Neural cell (in vitro differentiated cells): ENCODE results near the gene TRIM32. TPM values are rescaled to one million over a fixed set of nuclear protein-coding genes. Genes with fewer than 3 reads are reported as not detected.

ENCODE experiments used
- H2AFZ ChIP-seq: fragments of 200-600, 300-800 bp; sonication (generic), shearing (Covaris generic); 2 replicates; pipeline ENCODE4 v1.6.0; 2014; ENCODE audit warnings: low read depth, mild to moderate bottlenecking, antibody characterized with exemption, low read length, moderate library complexity
- H3F3A ChIP-seq: fragments of 200-600 bp; shearing (Covaris generic); 2 replicates; pipeline ENCODE4 v1.6.1; 2016; ENCODE audit warnings: mild to moderate bottlenecking, moderate library complexity, mixed read lengths, antibody characterized with exemption, low read length; ENCODE audit not compliant: insufficient read depth, poor library complexity, severe bottlenecking
- H3K27ac ChIP-seq: fragments of 200-600, 300-800 bp; sonication (generic), shearing (Covaris generic); 2 replicates; pipeline ENCODE4 v1.5.1; 2014; ENCODE audit warnings: mild to moderate bottlenecking, low read length, moderate library complexity
- H3K27me3 ChIP-seq: fragments of 300-800, 200-600 bp; sonication (generic), shearing (Covaris generic); 2 replicates; pipeline ENCODE4 v1.6.0; 2014; ENCODE audit warnings: mild to moderate bottlenecking, low read depth, low read length, moderate library complexity; ENCODE audit not compliant: insufficient read depth
- H3K36me3 ChIP-seq: fragments of 300-800, 200-600 bp; sonication (generic), shearing (Covaris generic); 2 replicates; pipeline ENCODE4 v1.5.1; 2014; ENCODE audit warnings: mild to moderate bottlenecking, antibody characterized with exemption, low read length, moderate library complexity; ENCODE audit not compliant: insufficient read depth
- H3K4me2 ChIP-seq: fragments of 300-800, 200-600 bp; sonication (generic), shearing (Covaris generic); 2 replicates; pipeline ENCODE4 v1.6.0; 2014; ENCODE audit warnings: mild to moderate bottlenecking, low read length
- H3K4me3 ChIP-seq: fragments of 300-800, 200-600 bp; sonication (generic), shearing (Covaris generic); 2 replicates; pipeline ENCODE4 v1.5.1; 2014; ENCODE audit warnings: mild to moderate bottlenecking, low read length, moderate library complexity
- H3K79me2 ChIP-seq: fragments of 200-600 bp; shearing (Covaris generic); replicated peaks from 2 replicates; pipeline ENCODE4 v1.6.0; 2014; ENCODE audit warnings: mild to moderate bottlenecking, low read length, moderate library complexity; ENCODE audit not compliant: insufficient read depth
- H3K9ac ChIP-seq: fragments of 300-800, 200-600 bp; sonication (generic), shearing (Covaris generic); 2 replicates; pipeline ENCODE4 v1.6.1; 2016; ENCODE audit warnings: mild to moderate bottlenecking, low read length, mixed read lengths
- H3K9me2 ChIP-seq: fragments of 200-600 bp; shearing (Covaris generic); 2 replicates; pipeline ENCODE4 v1.6.1; 2016; ENCODE audit warnings: mild to moderate bottlenecking, low read length, mixed read lengths; ENCODE audit not compliant: insufficient read depth
- H3K9me3 ChIP-seq: fragments of 200-600, 300-800 bp; sonication (generic), shearing (Covaris generic); 2 replicates; pipeline ENCODE4 v1.6.1; 2016; ENCODE audit warnings: mild to moderate bottlenecking, mixed run types, low read length, moderate library complexity, mixed read lengths
- H4K20me1 ChIP-seq: fragments of 200-600 bp; shearing (Covaris generic); 2 replicates; pipeline ENCODE4 v1.6.1; 2016; ENCODE audit warnings: mild to moderate bottlenecking, mixed run types; ENCODE audit not compliant: insufficient read depth
- CTCF ChIP-seq: fragments of 450-650 bp; IDR thresholded peaks from 2 replicates; pipeline ENCODE4 v1.5.1; 2014; ENCODE audit warnings: antibody characterized with exemption, mild to moderate bottlenecking, moderate library complexity; ENCODE audit not compliant: poor library complexity, severe bottlenecking
- EP300 ChIP-seq: fragments of 450-650 bp; conservative IDR thresholded peaks from 2 replicates; pipeline ENCODE4 v1.6.1; 2014; ENCODE audit warnings: antibody characterized with exemption, mild to moderate bottlenecking, moderate library complexity; ENCODE audit not compliant: poor library complexity, severe bottlenecking
- EZH2 ChIP-seq: fragments of 200-600, 300-800 bp; shearing (Covaris generic), sonication (generic); IDR thresholded peaks from 2 replicates; pipeline ENCODE4 v1.6.1; 2014; ENCODE audit warnings: antibody characterized with exemption, low read length, borderline replicate concordance, mild to moderate bottlenecking; ENCODE audit not compliant: insufficient read depth, poor library complexity, severe bottlenecking
- MXI1 ChIP-seq: fragments of 450-650 bp; conservative IDR thresholded peaks from 2 replicates; pipeline ENCODE4 v1.6.1; 2014; ENCODE audit warnings: antibody characterized with exemption, mild to moderate bottlenecking; ENCODE audit not compliant: poor library complexity, severe bottlenecking
- POLR2AphosphoS5 ChIP-seq: IDR thresholded peaks from 2 replicates; pipeline ENCODE4 v1.6.1; 2012
- RAD21 ChIP-seq: fragments of 450-650 bp; conservative IDR thresholded peaks from 2 replicates; pipeline ENCODE4 v1.6.1; 2014; ENCODE audit warnings: antibody characterized with exemption, mild to moderate bottlenecking, moderate library complexity
- SMC3 ChIP-seq: fragments of 450-650 bp; conservative IDR thresholded peaks from 2 replicates; pipeline ENCODE4 v1.6.1; 2014; ENCODE audit warnings: antibody characterized with exemption, mild to moderate bottlenecking, moderate library complexity; ENCODE audit not compliant: poor library complexity
- TAF1 ChIP-seq: IDR thresholded peaks from 2 replicates; pipeline ENCODE4 v1.6.1; 2012; ENCODE audit warnings: low read depth
- polyA plus RNA-seq: library from polyadenylated mRNA; depleted of rRNA; stranded (reverse); fragments of >200 nt; gene quantifications from 2 replicates; pipeline ENCODE4 v1.2.3, GENCODE V29; 2014
- TF ChIP-seq, protein P1 (sequence below): IDR thresholded peaks from 2 replicates; pipeline ENCODE4 v1.6.1; 2012; ENCODE audit warnings: borderline replicate concordance

TRIM32 gene
- polyA plus RNA-seq, 1 donor from 2014 or later: 9.1 TPM

- no peak overlapping the region for H3K9ac ChIP-seq
- no peak overlapping the region for H2AFZ ChIP-seq
- H3K36me3 ChIP-seq: no peaks in the 10 kb centered on the region
- no peaks in the 10 kb centered on the region for H3K27me3 ChIP-seq
- H3K4me2 ChIP-seq: no peak overlapping the region
- H4K20me1 ChIP-seq: no peaks in the 10 kb centered on the region
- TF ChIP-seq SMC3: no peak
- no peak for TF ChIP-seq TAF1
- TF ChIP-seq EZH2: no peak
- H3K4me3 ChIP-seq: no peak overlapping the region
- no peaks in the 10 kb centered on the region for H3K9me3 ChIP-seq
- H3K27ac ChIP-seq: no peak overlapping the region
- no peaks in the 10 kb centered on the region for H3F3A ChIP-seq
- no peaks in the 10 kb centered on the region for H3K9me2 ChIP-seq
- no peaks in the 10 kb centered on the region for H3K79me2 ChIP-seq
Observed at GRCh38 chr9:116715751-116716150, 28.6 kb downstream of the TRIM32 start.

GRCh38 chr9:116716438-116716837 lies 29.3 kb downstream of the TRIM32 start:
- Histone ChIP-seq H3K9ac (no peak overlapping the region), H3K36me3 (no peaks in the 10 kb centered on the region), H2AFZ (no peak overlapping the region), H3F3A (no peaks in the 10 kb centered on the region), H3K27ac (no peak overlapping the region), H4K20me1 (no peaks in the 10 kb centered on the region), H3K9me3 (no peaks in the 10 kb centered on the region), H3K27me3 (no peaks in the 10 kb centered on the region), H3K4me2 (no peak overlapping the region), H3K4me3 (no peak overlapping the region), H3K79me2 (no peaks in the 10 kb centered on the region), H3K9me2 (no peaks in the 10 kb centered on the region)
- TF ChIP-seq, protein P1, sequence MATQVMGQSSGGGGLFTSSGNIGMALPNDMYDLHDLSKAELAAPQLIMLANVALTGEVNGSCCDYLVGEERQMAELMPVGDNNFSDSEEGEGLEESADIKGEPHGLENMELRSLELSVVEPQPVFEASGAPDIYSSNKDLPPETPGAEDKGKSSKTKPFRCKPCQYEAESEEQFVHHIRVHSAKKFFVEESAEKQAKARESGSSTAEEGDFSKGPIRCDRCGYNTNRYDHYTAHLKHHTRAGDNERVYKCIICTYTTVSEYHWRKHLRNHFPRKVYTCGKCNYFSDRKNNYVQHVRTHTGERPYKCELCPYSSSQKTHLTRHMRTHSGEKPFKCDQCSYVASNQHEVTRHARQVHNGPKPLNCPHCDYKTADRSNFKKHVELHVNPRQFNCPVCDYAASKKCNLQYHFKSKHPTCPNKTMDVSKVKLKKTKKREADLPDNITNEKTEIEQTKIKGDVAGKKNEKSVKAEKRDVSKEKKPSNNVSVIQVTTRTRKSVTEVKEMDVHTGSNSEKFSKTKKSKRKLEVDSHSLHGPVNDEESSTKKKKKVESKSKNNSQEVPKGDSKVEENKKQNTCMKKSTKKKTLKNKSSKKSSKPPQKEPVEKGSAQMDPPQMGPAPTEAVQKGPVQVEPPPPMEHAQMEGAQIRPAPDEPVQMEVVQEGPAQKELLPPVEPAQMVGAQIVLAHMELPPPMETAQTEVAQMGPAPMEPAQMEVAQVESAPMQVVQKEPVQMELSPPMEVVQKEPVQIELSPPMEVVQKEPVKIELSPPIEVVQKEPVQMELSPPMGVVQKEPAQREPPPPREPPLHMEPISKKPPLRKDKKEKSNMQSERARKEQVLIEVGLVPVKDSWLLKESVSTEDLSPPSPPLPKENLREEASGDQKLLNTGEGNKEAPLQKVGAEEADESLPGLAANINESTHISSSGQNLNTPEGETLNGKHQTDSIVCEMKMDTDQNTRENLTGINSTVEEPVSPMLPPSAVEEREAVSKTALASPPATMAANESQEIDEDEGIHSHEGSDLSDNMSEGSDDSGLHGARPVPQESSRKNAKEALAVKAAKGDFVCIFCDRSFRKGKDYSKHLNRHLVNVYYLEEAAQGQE: no peak
- TF ChIP-seq EZH2 (no peak), RAD21 (no peak), TAF1 (no peak), SMC3 (no peak), EP300 (no peak), POLR2AphosphoS5 (no peak), MXI1 (no peak), CTCF (no peak)

GRCh38 chr9:116717150-116717549 lies 30.0 kb downstream of the TRIM32 start:
- no peaks in the 10 kb centered on the region for H3K9me3 ChIP-seq
- no peaks in the 10 kb centered on the region for H3K27me3 ChIP-seq
- no peak overlapping the region for H3K4me3 ChIP-seq
- H2AFZ ChIP-seq: no peak overlapping the region
- no peaks in the 10 kb centered on the region for H3K79me2 ChIP-seq
- no peaks in the 10 kb centered on the region for H3K36me3 ChIP-seq
- H4K20me1 ChIP-seq: no peaks in the 10 kb centered on the region
- H3K9me2 ChIP-seq: no peaks in the 10 kb centered on the region
- no peak overlapping the region for H3K4me2 ChIP-seq
- H3K27ac ChIP-seq: no peak overlapping the region
- H3F3A ChIP-seq: no peaks in the 10 kb centered on the region
- TF ChIP-seq RAD21: no peak
- no peak for TF ChIP-seq POLR2AphosphoS5
- no peak for TF ChIP-seq EP300
- no peak for TF ChIP-seq SMC3
- TF ChIP-seq EZH2: no peak
- no peak for TF ChIP-seq CTCF
- no peak for TF ChIP-seq TAF1
- TF ChIP-seq, protein P1: no peak
- TF ChIP-seq MXI1: no peak
- no peak overlapping the region for H3K9ac ChIP-seq
